AG20443 (cell line): Measurements from ENCODE around the gene IRF5.
A peak's percentile ranks its signal among the peaks of the same experiment; 100 is the strongest.

ENCODE experiments used
- DNase-seq: peaks from one replicate; pipeline ENCODE4 v3.0.0; 2012; ENCODE audit warnings: low spot score, mixed read lengths

The IRF5 gene, protein sequence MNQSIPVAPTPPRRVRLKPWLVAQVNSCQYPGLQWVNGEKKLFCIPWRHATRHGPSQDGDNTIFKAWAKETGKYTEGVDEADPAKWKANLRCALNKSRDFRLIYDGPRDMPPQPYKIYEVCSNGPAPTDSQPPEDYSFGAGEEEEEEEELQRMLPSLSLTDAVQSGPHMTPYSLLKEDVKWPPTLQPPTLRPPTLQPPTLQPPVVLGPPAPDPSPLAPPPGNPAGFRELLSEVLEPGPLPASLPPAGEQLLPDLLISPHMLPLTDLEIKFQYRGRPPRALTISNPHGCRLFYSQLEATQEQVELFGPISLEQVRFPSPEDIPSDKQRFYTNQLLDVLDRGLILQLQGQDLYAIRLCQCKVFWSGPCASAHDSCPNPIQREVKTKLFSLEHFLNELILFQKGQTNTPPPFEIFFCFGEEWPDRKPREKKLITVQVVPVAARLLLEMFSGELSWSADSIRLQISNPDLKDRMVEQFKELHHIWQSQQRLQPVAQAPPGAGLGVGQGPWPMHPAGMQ

DNA sequence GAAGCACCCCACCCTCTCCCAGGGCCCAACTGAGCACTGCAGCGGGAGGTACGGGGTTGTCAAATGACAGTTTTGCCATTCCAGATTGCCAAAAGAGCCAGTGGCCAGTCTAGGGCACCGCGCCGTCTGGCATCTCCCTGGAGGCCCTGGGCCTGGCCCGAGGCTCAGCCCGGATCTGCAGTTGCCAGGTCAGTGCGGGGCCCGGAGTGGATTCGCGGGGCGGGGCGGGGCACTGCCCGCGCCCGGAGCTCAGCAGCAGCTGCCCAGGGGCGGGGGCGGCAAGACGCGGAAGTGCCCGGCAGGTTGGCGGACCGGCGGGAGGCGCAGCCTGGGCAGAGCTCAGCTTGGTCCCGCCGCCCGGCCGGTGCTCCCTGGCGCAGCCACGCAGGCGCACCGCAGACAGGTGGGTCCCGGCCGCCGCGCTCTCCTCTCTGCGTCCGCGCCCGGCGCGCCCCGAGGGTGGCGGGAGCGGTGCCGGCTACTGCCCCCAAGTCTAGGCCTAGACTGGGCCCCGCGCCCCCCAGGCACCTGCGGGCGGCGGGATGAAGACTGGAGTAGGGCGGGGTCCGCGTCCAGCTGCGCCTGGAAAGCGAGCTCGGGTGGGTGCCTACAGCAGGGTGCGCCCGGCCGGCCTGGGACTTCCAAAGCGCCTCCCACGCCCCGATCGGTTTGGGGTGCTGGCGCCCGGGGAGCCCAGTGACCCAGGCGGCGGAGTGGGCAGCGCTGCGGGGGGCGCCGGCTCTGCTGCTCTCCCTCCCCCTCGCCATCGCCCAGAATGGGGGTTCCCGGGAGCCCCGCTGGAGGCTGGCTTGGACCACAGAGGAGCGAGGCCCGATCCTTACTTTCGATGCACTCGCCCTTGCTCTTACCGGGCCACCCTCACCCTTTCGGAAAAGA lies at the start of gene IRF5:
Gene IRF5 (plus strand): TSS at position 281 of the 897 bp plus-strand sequence. CDS start 4,155 bp downstream, outside the sequence.
- DNase-seq = peak; percentile 34

DNA sequence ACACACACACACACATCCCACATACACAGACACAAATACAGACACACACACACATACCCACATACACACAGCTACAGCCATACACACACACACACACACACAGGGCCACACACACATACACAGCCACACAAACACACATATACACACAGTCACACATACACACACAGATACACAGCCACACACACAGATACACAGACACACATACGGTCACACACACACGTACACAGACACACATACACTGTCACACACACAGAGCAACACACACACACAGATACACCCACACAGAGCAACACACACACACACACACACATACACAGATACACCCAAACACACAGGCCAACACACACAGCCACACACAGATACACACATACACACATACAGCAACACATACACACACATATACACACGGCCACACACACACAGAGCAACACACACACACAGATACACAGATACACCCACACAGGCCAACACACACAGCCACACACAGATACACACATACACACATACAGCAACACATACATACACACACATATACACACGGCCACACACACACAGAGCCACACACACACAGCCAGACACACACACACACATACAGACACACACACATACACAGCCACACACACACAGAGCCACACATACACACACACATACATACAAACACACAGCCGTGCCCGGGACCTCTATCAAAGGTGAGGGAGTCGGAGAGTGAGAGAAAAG lies 49.5 kb upstream of the IRF5 start:
- DNase-seq = no peak

DNA sequence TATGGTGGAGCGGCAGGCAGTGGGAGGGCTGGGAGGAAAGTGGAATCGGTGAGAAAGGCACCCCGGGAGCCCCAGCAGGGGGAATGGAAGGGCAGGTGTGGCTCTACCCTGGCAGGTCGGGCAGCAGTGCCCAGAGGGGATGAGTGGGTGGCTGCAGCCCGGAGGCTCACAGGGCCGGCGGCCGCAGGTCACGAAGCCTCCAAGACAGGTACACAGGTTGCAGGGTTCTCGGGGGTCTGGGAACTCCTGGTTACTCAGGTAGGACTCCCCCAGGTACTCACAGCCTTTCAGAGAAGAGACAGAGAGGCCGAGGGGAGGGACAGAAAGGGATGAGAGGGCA lies 49.0 kb upstream of the IRF5 start:
- no peak for DNase-seq

DNA sequence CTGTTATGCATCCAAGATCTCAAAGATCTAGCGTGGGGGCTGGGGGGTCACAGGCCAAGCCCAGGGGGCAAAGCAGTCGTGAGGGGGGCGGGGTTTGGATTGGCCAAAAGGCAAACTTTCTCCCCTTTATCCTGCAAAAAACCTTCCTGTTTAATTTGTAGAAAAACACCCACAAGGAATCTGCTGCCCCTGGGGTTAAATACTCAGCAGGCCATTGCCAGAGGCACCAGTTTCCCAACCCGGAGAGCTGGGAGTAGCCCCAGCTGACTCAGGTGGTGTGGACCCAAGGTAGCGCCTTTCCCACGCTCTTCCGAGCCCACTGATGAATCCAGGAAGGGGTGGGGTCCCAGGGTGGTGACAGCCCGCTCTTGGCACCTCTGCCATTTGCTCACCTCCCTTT lies 48.6 kb upstream of the IRF5 start:
- no peak for DNase-seq

DNA sequence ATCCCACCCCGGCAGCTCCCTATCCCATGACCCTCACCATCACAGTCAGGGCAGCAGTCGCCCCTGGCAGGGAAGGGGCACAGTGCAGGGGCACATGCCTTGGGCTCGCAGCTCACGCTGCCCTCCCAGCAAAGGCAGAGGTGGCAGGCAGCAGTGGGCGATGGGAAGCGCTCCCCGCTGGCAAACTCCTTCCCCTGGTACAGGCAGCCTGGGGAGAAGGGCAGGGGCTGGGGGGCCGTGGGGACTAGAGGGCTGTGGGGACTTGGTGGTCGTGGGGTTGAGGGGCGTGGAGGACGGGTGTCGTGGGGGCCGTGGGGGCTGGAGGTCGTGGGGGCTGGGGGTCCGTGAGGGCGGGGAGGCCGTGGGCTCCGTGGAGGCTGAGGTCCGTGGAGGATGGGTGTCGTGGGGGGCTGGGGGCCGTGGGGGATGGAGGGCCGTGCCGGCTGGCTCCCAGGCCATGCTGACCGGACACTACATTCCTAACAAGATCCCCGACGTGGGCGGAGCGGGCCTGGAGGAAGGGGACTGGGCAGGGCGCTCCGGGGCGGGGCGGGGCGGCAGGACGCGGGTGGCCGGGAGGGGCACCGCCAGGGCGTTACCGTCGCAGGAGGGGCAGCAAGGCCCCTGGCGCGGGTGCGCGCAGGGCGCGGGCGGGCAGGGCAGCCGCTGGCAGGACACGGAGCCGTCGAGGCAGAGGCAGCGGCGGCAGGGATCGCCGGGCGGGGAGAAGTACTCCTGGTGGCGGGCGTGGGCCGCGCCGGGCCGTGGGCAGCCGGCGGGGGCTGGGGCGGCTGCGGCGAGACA lies 47.2 kb upstream of the IRF5 start:
- DNase-seq = no peak

DNA sequence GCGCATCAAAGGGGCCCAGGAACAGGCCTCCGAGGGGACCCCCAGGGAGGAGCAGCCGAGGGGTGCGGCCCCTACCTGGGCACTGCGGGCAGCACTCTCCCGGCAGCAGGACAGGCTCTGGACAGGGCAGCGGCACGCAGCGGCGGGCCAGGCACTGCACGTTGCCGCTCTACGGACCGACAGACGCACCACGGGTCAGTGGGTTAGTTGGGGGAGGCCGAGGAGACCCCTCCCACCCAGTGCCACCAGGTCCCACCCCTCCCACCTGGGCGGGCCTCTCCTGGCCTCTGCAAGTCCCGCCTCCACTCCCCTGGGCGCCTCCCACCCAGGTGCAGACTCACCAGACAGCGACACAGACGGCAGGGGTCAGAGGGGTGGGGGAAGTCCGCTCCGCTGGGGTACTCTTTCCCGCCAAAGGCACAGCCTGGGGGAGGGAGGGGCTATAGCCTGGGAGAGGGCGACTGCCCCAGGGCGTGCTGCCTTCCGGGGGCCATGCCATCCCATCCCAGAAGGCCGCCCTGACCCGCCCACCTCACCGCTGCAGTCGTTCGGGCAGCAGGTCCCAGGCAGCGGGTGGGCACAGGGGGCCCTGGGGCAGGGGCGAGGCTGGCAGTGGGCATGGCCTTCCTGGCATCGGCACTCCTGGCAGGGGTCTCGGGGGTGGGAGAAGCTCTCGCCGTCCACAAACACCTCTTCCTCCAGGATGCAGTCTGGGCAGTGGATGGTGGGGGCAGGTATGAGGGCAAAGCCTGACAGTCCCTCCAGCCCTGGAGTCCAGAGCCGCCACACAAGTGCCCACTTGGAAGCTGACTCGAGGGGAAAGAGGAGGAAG lies 46.4 kb upstream of the IRF5 start:
- no peak for DNase-seq

DNA sequence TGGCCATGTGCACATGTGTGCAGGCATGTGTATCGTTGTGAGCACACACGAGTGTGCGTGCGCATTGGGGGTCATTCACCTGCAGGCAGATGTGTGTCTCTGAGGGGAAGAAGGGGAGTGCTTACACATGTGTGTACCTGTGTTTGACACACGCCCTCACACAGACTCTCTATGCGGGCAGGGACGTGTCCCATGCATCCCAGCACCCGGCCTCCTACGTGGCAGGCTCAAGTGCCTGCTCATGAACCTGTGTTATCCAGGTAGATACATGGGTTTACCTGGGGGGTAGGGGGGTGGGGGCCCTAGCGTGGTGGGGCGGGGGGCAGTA lies 45.8 kb upstream of the IRF5 start:
- no peak for DNase-seq

DNA sequence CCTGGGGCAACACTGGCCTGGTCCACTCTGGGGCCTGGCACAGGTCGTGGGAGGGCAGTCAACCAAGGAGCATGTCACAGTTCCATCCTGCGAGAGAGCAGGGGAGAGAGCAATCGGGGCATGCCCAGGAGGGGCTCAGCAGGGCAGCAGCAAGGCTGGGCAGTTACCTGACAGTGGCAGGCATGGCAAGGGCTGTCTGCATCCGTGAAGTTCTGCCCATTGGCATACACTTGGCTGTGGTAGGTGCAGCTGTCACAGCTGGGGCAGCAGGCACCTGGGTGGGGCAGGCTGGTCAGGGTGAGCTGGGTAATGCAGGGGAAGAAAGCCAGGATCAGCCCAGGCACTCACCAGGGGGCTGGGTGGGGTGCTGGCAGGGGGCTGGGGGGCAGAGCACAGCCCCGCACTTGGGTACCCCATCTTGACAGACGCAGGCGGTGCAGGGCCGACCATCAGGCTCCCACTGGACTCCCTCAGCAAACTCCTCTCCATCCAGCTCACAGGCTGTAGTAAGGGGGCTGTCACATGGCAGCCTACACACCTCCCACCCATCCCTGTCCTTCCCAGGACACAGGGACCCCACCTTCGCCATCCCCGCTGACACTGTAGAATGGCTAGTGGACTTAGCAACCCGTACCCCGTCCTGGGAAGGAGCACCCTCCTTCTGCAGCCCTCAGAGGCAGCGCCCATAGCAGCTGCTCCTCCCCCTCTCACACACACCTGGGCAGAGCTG lies 45.0 kb upstream of the IRF5 start:
- DNase-seq = no peak

DNA sequence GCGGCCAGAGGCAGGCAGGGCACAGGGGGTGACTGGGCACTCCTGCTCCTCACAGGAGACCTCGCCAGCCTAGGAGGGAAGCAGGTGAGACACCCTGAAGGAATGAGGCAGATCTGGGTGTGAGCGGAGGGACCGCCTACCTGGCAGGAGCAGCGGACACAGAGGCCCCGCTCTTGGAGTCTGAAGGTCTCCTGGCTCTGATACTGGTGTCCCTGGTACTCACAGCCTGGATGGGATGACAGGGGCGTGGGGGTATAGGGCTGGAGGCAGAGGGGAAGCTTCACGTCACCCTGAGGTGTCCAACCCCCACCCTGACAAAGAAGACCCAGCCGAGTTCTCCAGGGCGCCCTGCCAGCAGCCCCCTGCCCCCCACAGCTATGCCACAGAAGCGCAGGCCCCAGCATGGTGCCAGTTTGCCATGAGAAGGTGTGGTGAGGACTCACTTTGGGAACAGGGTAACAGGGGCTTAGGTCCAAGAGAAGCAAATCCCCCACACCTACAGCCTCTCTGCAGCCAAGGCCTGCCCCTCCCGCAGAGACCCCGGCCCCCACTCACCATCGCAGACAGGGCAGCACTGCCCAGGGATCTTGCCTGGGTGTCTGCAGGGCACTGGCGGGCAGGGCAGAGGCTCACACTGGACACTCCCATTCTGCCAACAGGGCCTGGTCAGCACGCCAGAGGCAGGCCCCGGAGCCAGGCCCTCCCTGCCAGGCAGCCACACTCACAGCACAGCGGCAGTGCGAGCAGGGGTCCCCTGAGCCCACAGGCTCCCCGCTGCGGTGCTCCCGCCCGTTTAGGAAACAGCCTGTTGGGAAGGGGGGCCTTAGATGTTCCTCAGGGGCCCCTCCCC lies 44.3 kb upstream of the IRF5 start:
- DNase-seq = no peak

DNA sequence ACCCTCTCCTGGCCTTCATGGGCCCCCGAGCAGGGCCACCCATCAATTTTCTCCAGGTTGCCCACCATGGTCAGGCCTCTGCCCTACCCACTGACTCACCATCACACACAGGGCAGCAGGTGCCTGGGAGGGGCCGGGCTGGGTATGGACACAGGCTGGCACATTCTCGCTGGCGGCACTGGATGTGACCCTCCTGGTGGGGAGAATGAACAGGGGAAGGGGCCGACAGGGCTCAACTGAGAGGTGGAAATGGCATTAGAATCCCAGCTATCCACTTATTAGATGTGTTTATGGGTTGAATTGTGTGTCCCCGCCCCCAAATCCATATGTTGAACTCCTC lies 43.7 kb upstream of the IRF5 start:
- DNase-seq = no peak

DNA sequence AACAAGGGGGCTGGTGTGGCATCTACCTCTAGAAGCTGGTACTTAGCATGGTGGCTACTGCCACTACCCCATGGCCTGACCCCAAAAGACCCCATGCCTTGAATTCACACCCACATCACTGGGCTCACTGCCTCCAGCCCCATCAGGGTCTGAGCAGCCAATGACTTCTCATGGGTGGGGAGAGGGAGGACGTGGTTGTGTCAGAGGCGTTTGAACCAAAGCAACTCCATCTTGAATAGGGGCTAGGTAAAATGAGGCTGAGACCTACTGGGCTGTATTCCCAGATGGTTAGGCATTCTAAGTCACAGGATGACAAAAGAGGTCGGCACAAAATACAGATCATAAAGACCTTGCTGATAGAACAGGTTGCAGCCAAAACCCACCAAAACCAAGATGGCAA lies 42.4 kb upstream of the IRF5 start:
- DNase-seq = no peak

DNA sequence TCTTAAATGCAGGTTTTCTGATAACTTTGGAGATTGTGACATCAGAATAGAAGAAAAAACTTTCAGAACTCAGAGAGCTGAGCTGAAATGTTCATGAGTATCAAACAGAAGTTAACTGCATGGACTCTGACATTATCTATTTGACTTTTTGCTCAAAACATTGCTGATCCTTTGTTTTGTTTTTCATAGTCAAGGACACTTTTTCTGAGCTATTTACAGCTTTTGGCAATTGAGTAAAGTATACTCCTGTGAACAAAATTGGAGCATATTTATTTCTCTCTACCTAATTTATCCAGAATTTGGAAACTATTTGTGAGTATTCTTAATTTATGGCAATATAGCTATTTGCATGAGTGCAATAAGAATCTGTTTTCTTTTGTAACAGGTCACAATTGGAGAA lies 38.3 kb upstream of the IRF5 start:
- DNase-seq = no peak

DNA sequence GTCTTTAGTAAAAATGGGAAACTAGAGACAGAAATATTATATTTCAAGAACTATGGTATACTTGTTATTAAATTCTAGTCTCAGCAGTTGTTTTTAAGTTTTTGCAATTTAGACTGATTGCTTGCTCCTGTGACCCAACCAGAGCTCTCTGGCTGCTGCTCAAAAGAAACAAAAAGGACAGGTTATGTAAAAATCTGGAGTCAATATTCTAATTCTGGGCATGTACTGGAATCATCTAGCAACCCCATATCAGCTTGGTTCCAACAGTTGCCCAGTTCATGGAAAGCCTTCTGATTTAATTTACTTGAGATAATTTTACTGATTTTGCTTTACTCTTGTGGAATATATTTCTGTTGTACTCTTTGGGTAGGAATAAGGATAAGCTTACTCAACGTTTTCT lies 37.5 kb upstream of the IRF5 start:
- no peak for DNase-seq

DNA sequence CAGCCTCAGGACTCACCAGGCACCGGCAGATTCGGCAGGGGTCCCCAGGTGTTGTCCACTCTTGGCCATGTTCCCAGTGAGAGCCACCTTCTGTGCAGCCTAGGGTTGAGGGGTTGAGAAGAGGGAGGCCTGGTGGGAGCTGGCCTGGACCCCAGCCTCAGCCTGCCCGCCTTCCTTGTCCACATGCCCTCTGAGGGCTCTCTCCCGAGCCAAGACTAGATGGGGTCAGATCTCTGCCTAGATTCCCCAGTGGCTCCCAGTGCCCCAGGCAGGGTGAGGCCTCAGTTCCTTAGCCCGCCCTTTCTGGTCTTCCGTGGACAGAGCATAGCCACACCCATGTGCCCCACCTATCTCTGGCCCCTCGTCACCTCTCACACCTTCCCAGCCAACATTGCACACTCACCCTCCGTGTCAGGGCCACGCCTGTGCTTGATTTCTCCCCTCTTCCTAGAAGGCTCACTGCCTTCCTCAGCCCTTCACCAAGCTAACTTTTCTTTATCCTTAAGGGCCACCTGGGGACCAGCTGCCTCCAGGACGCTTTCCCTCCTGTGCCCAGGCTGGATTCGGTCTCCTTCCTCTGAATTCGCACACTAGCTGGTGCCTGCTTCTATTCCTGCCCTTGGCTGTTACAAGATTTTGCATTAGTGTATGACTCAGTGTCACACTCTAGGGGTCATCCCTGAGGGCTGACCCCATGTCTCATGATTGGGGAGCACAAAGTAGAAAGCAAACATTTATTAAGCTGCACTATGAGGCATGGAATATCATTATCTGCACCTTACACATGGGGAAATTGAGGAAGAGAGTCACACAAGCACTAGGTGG lies 34.8 kb upstream of the IRF5 start:
- no peak for DNase-seq

DNA sequence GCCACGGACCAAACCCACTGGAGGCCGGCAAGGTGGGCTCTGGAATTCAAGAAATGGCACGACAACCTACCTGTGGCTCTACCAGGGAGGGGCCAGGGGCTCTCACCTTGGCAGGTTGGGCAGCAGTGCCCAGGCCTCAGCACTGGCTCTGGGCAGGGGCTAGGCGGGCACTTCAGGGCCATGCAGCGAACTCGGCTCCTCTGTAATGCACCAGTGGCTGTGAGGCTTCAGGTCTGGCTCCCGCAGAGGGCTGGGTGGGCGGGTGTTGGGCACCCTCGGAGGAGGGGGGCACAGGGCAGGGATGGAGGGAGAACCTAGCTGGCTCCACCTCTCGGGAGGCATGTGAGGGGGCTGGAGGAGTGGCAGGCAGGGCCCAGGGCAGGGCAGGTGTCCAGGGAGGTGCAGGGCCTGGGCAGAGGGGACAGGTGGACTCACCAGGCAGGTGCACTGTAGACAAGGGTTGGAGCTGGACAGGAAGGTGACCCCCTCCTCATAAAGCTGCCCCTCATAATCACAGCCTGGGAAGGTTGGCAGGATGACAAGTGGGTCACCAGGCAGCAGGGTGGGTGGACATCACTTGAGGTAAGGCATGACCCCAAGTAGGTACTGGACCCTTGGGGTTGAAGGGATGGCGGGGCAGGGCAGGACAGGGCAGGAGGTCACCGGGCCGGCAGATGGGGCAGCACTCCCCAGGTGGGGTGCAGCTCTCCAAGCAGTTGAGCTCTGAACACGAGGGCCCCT lies 33.9 kb upstream of the IRF5 start:
- DNase-seq = no peak

DNA sequence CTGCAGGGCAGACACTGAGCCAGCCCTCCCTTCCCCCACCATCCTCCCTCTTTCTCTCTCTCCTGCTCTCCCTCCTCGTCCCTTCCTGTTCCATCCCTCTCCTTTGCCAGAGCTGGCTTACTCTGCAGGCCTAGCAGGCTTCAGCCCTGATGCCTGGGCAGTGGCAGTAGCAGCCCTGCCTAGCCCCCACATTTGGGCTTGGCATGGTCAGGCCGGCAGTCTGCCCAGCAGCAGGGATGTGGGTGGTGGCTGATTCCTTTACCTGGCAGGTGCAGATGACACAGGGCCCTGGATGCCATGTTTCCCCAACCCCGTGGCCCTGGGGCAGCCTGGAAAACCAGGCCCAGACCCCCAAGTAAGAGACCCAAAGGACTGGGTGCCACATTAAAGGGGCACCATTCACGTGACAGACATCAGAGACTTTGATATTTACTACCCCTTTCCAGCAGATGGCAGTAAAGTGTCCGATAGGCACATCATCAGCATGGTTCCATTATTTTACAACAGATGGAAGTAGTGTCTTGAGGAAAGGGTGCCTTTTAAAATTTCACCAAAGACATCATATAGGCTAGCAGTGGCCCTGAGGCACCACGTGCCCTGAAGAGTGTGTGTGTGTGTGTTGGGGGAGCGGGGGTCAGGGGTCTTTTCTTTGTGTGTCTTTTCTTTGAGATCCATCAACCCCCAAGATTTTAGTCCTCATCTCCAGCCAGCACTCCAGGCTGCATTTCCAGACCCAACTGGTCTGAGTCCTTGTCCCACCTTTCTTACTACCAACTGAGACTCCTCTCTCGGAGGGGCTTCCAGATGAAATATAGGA lies 33.1 kb upstream of the IRF5 start:
- peak; percentile 73 for DNase-seq
